GM12864 (cell line): Measurements from ENCODE around the gene UBTD2.

ENCODE experiments used
- DNase-seq: peaks from one replicate; pipeline ENCODE4 v3.0.0-alpha.2; 2011; ENCODE audit warnings: low read depth
- H3K4me3 ChIP-seq: 2 replicates; pipeline ENCODE4 v1.5.1; 2011; ENCODE audit warnings: mild to moderate bottlenecking, low read depth, low read length, control low read depth
- TF ChIP-seq, protein P1 (sequence below): IDR thresholded peaks from 2 replicates; pipeline ENCODE4 v1.5.1; 2011; ENCODE audit warnings: low read depth, mild to moderate bottlenecking, moderate library complexity, low read length, control low read depth, inconsistent platforms; ENCODE audit errors: missing control alignments

The UBTD2 gene

DNA sequence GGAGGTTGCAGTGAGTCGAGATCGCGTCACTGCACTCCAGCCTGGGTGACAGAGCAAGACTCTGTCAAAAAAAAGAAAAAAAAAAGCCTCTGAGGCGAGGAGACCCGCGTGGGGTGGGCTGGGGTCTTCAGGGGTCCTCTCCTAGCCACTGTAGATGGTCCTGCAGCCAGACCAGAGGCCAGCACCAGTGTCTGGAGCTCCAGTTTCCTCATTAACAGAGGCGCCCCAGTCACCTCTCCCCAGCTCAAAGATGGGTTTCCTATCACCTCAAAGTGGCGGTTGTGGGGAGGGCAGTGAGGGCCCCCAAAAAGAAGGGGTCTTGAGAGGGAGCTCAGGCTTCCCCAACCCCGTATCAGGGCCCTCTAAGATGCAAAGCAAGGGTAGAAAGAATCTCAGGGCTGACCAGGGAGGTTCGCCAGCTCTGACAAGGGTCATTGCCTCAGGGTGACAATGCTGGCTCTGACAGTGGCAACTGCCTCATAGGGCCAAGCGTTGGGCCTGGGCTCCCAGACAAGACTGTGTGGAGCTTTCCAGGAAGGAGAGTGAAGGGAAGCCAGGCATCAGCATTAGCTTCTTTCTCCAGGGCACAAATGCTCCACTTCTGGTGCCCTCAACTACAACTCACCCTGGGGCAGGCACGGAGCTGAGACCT lies 110.5 kb downstream of the UBTD2 start:
- TF ChIP-seq, protein P1, sequence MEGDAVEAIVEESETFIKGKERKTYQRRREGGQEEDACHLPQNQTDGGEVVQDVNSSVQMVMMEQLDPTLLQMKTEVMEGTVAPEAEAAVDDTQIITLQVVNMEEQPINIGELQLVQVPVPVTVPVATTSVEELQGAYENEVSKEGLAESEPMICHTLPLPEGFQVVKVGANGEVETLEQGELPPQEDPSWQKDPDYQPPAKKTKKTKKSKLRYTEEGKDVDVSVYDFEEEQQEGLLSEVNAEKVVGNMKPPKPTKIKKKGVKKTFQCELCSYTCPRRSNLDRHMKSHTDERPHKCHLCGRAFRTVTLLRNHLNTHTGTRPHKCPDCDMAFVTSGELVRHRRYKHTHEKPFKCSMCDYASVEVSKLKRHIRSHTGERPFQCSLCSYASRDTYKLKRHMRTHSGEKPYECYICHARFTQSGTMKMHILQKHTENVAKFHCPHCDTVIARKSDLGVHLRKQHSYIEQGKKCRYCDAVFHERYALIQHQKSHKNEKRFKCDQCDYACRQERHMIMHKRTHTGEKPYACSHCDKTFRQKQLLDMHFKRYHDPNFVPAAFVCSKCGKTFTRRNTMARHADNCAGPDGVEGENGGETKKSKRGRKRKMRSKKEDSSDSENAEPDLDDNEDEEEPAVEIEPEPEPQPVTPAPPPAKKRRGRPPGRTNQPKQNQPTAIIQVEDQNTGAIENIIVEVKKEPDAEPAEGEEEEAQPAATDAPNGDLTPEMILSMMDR, result no peak
- no peak for DNase-seq
- H3K4me3 ChIP-seq, result no peak overlapping the region

DNA sequence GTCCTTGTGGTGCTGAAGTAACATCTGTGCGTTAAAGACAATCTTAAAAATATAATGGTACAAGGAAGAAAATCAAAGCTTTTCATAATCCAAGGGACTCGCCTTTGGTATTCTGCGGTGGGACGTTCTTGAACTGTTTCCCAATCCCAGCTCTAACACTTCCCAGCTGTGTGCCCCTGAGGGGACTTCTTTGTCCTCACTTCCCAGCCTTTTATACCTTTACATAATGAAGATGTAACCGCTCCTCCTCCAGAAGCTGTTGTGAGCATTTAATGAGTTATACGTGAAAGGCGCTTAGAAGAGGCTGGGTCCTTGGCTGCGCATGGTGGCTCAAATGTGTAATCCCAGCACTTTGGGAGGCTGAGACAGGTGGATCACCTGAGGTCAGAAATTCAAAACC lies 112.4 kb downstream of the UBTD2 start:
- no peak overlapping the region for H3K4me3 ChIP-seq
- TF ChIP-seq, protein P1, result no peak
- no peak for DNase-seq

DNA sequence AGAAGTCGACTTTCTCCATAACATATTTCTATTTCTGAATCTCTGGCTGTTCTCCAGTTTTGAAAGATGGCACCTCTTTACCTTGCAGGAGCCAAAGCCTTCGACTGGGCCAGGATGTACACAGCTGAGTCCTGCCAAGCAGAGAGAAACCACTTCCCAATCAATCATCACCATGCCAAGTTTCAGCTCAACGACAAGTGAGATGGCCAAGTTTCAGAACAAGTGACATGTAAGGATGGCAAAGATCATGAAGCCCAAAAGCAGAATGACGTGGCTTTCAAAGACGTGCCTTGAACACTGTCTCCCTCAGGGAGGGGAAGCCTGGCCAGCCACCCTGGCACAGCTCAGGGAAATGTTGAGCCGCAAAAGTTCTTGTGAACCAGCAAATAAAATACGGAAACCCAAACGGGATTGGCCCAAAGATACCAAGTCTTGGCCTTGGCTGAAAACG lies 113.3 kb downstream of the UBTD2 start:
- no peak overlapping the region for H3K4me3 ChIP-seq
- DNase-seq, result no peak
- TF ChIP-seq, protein P1, result no peak

DNA sequence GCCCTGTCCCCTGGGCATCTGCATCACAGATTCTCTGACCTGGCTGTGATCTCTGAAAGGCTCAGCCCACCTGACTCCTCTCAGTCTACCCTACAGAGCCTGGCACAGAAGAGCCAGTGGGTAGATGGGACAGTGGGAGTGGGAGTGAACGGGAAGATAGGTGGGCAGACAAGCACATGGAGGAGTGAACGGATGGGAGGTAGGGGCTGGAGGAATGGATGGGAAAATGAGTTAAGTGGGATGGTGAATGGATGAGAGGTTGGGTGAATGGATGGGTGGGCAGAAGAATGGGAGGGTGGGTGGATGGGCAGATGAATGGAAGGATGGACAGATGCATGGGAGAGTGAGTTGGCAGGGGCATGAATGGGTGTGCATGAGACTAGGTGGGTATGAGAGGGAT lies 114.3 kb downstream of the UBTD2 start:
- no peak for DNase-seq
- TF ChIP-seq, protein P1, result no peak
- no peak overlapping the region for H3K4me3 ChIP-seq

DNA sequence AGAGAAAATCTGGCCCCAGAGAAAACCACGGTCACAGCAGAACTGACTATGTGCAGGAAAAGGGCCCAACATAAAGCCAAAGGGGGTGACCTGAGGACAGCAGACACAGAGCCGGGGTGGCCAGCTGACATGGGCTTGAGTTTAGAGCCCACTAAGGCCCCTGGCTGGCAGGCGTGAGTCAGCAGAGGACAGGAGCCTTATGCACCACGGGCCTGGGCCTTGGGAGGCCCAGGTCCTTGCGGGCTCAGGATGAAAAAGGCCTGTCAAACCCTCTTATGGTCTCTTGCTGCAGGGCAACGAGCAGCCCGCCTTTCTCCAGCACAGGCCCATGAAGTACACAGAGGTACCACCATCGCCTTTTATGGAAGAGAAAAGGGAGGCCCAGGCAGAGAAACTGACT lies 115.3 kb downstream of the UBTD2 start:
- TF ChIP-seq, protein P1, result no peak
- no peak for DNase-seq
- H3K4me3 ChIP-seq, result no peak overlapping the region

DNA sequence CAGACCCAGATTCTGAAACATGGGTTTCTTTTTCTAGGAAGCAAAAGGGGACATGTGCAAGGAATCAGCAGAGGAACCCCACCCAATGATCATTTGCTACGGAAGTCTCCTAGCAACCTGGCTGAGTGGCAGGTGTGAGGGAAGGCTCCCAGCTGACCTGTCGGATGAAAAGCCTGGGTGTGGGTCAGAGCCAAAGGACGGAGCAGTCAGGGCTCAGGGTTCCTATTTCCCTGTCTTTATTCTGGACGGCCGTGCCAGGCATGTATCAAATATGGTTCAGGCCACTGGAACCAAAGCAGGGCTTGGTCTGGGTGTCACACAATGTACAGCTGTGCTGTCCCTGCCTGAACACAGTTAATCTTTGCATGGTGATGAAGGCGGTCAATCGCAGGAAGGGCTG lies 115.7 kb downstream of the UBTD2 start:
- no peak overlapping the region for H3K4me3 ChIP-seq
- DNase-seq, result no peak
- TF ChIP-seq, protein P1, result no peak
